HG03097 (cell line): ENCODE data around the gene MAP2.
A peak's percentile ranks its signal among the peaks of the same experiment; 100 is the strongest.
"Not testable (repeated sequence)": the region's sequence is repeated elsewhere in the genome, so short reads cannot be mapped to it uniquely, and the experiment has no call there.

Experiments
- ATAC-seq: cut with Tn5 transposase; IDR thresholded peaks from one replicate; pipeline ENCODE4 v1.9.1; 2021; ENCODE audit not compliant: unreplicated experiment, low FRiP score

Gene MAP2

GRCh38 chr2:209472112-209472832 lies 48.4 kb downstream of the MAP2 start:
- no peak for ATAC-seq

DNA sequence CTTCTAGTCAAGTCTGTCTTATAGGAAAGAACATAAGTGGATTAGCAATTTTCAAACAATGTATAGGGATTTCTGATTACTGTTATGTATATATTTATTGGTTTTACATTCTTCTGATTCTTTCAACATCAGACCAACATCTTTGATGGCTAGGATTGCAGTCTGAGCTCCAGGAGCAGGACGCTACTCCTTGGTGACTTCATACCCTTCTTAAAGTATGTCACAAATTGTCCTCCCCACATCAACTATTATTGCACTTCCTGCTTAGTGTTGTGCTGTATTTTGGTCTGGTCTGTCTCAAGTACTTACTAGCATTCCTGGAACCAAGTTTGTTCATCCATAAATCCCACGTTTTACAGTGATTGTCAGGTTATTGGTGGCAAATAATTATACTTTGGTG lies 49.0 kb downstream of the MAP2 start:
- no peak for ATAC-seq

- no peak for ATAC-seq
Measured at GRCh38 chr2:209473930-209474419, 50.1 kb downstream of the MAP2 start.

DNA sequence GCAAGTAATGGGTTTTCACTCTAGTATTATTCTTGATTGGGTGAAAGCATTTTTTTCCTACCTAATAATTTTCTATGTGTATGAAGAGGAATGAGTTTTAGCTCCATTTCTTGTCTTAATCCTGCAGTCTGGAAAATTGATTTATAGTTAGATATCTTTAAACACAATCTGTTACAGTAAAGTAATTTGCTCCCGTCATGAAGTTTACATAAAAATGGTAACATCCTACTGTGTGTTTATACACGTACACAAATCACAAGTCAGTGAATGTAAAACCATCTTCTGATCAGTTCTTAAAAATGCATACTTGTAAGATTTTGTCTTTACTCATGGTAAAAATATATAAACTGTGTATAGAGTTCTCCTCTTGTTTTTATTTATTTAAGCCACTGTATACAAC lies 51.1 kb downstream of the MAP2 start:
- no peak for ATAC-seq

- ATAC-seq: no peak
Measured at GRCh38 chr2:209476367-209477208, 52.7 kb downstream of the MAP2 start.

- ATAC-seq: not testable (repeated sequence)
Measured at GRCh38 chr2:209492296-209492695, 68.4 kb downstream of the MAP2 start.

DNA sequence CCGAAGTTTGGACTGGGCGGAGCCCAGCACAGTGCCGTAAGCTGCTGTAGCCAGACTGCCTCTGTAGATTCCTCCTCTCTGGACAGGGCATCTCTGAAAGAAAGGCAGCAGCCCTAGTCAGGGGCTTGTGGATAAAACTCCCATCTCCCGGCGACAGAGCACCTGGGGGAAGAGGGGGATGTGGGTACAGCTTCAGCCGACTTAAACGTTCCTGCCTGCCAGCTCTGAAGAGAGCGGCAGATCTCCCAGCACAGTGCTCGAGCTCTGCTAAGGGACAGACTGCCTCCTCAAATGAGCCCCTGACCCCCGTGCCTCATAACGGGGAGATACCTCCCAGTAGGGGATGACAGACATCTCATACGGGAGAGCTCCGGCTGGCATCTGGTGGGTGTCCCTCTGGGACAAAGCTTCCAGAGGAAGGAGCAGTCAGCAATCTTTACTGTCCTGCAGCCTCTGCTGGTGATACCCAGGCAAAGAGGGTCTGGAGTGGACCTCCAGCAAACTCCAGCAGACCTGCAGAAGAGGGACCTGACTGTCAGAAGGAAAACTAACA lies 71.3 kb downstream of the MAP2 start:
- ATAC-seq: not testable (repeated sequence)

DNA sequence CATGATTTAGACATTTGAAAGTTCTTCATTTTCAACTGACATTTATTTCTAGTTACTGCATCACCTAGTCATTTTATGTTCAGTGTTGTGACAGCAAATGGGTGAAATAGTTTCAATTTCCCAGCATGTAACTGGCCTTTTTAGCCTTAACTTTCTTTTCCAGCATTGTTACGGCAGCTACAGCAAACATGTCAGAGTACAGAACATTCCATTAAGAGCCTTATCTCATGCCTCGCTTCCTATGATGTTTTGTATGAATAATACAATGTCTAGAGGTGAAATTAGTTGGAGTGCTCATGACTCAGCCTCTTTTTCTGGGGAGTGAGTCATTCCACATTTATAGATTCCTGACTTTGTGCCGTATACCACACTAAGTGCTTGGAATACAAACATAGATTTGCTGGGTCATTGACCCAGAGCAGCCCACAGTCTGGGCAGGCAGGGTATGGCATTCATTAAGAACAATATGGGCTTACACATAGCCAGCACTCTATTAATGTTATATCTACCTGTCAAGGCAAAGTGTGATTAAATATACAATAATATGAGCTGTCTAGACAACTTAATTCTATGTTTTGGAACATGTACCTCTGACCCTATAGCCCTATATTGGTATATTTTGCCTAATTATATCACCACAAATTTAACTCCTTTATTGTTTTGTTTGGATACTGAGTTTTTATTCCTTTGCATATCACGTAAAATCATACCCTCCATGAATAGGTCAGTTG lies 72.2 kb downstream of the MAP2 start:
- ATAC-seq: no peak

DNA sequence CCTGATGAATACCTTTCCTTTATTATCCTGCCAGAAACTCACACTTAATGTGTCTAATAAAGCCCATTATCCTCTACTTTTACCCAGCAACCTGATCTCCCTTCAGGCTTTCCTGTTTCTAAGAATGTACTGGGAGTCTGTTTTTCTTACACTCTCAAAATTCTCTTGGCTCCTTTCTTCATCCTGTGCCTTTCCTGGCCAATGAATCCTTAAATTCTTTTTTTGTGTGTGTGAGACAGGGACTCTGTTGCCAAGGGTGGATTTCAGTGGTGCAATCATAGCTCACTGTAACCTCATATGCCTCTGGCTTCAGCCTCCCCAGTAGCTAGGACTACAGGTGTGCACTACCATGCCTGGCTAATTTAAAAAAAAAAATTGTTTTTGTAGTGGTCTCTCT lies 72.7 kb downstream of the MAP2 start:
- no peak for ATAC-seq

GRCh38 chr2:209498614-209499013 lies 74.8 kb downstream of the MAP2 start:
- no peak for ATAC-seq

GRCh38 chr2:209499069-209499468 lies 75.2 kb downstream of the MAP2 start:
- no peak for ATAC-seq

- ATAC-seq: no peak
Measured at GRCh38 chr2:209501579-209501978, 77.7 kb downstream of the MAP2 start.

- ATAC-seq: peak; percentile 82
Measured at GRCh38 chr2:209505410-209505809, 81.6 kb downstream of the MAP2 start.

DNA sequence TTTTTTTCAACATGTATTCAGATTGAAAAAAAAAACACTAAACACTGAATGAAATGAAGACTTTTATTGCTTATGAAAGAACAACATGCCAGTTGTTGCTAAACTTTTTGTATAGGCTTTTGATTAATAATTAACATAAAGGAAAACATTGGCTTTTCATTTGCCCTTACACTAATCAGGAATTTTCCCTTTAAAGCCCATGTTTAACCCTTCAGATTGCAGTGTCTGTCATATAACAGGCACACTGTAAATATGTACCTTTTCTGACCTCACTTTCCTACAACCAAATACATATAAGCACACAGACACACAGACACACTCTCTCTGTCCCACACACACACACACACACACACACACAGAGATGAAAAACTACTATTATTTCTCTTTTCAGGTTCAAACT lies 84.4 kb downstream of the MAP2 start:
- ATAC-seq: no peak

- no peak for ATAC-seq
Measured at GRCh38 chr2:209511637-209512036, 87.8 kb downstream of the MAP2 start.

DNA sequence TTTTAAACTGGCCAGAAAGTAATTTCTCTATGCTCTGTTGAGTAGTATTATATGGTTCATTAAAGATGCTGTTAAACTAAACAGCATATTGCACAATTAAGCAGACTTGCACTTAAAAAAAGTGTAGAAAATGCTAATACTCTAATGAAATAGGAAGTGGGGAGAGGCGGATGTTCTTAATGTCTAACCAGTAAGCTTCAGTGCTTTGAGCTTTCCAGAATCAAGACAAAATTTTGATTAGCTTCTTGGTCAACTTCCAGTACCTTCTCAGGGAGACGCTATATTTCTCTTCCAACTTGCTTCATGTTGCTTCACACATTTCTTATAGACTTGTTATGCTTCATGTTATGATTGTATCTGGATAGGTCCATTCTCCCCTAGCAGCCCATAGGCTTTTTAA lies 89.1 kb downstream of the MAP2 start:
- ATAC-seq: no peak

GRCh38 chr2:209517436-209517835 lies 93.6 kb downstream of the MAP2 start:
- no peak for ATAC-seq

- no peak for ATAC-seq
Measured at GRCh38 chr2:209519271-209519670, 95.4 kb downstream of the MAP2 start.

DNA sequence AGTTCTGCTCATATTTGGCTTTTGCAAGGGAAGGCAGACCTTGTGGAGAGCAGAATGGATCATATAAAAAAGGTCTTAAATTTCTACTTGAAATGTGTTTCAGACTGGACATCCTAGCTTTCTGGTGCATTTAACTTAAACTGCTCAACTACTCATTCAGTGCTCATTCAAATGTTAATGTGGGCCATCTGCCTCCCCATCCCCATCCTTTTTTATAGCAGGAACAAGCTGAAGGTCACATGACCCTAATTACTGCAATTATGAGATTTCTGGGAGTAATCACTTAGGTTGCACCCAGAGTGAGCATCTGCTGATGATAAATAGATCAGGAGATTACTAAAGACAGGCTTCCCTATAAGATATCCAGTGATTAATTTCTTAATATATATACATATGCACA lies 96.1 kb downstream of the MAP2 start:
- ATAC-seq: no peak

DNA sequence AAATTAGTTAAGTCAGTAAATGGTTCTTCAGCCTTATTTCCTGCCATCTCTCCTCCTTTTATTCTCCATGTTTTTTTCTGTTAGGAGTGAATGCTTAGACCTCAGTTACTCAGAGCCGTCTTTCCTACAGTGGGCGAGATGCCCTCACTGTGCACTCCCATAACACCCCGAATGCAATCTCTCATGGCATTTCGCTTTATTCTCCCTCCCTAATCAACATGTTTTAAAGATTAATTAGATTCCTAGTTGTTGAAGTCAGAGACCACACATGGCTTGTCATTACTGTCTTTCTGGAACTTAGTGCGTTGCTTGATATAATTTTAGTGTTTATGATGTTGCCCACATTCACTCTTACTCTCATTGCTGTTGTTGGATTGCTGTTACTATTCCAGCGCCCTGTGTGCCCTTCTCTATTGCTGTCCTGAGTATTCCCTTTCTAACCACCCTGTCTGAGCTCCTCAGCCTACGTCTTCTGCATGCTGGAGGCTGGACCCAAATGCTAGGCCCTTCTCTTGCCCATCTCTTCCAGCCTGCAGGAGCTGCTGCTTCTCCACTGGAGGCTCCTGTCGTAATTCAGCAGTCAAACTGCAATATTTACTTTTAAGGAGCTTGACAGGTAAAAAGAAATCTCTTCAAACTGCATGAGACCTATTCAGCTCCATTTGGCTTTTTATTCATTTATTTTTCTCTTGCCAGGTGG lies 99.3 kb downstream of the MAP2 start:
- no peak for ATAC-seq
